Osteocyte (in vitro differentiated cells): ENCODE results near the gene MRPS18A. TPM values are rescaled to one million over a fixed set of nuclear protein-coding genes. Genes with fewer than 3 reads are reported as not detected.
A peak's percentile ranks its signal among the peaks of the same experiment; 100 is the strongest.

Experiments
- DNase-seq: peaks from one replicate; pipeline ENCODE4 v3.0.0; 2021; ENCODE audit warnings: mixed read lengths; ENCODE audit not compliant: unreplicated experiment; ENCODE audit errors: extremely low spot score
- H3K27ac Mint-ChIP-seq: one replicate; pipeline ENCODE4 v1.8.0; 2021; ENCODE audit warnings: mild to moderate bottlenecking, mixed read lengths; ENCODE audit not compliant: unreplicated experiment
- H3K27me3 Mint-ChIP-seq: one replicate; pipeline ENCODE4 v1.8.0; 2021; ENCODE audit warnings: mixed read lengths; ENCODE audit not compliant: unreplicated experiment
- H3K36me3 Mint-ChIP-seq: one replicate; pipeline ENCODE4 v1.8.0; 2021; ENCODE audit warnings: mixed read lengths; ENCODE audit not compliant: unreplicated experiment
- H3K4me1 Mint-ChIP-seq: one replicate; pipeline ENCODE4 v1.8.0; 2021; ENCODE audit warnings: mixed read lengths; ENCODE audit not compliant: unreplicated experiment
- H3K4me3 Mint-ChIP-seq: one replicate; pipeline ENCODE4 v1.8.0; 2021; ENCODE audit warnings: mild to moderate bottlenecking, moderate library complexity, mixed read lengths; ENCODE audit not compliant: unreplicated experiment
- H3K9me3 Mint-ChIP-seq: one replicate; pipeline ENCODE4 v1.8.0; 2021; ENCODE audit warnings: mixed read lengths; ENCODE audit not compliant: unreplicated experiment
- total RNA-seq: library from RNA; stranded (reverse); gene quantifications from 2 replicates; pipeline ENCODE4 v1.2.1, GENCODE V29; 2021
- TF ChIP-seq, protein P1 (sequence below): fragments of 200-600 bp; sonication (generic); IDR thresholded peaks from 2 replicates; pipeline ENCODE4 v1.5.0; 2021; ENCODE audit warnings: antibody characterized with exemption, mild to moderate bottlenecking, moderate library complexity

The MRPS18A gene
- total RNA-seq, 1 donor from 2014 or later, result 37.3 TPM

DNA sequence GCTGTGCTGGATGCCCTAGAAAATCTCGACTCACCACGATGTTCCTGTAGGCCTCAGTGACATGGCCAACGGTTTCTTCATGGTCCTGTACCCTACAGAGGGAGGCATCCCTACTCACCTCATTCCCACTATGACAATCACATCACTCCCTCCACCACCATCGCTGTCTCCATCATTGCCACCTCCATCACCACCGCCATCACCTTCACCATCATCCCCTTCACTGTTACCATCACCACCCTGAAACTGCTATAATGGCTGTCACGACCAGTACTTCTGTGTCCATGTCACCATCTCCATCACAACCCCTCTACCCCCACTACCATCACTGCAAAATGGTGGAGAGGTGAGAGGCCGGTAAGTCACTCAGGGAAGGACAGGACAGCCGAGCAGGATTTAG lies 29.8 kb upstream of the MRPS18A start:
- peaks cover 58% of the 10 kb centered on the region for H3K4me1 Mint-ChIP-seq
- no peaks in the 10 kb centered on the region for H3K36me3 Mint-ChIP-seq
- DNase-seq, result no peak
- no peak overlapping the region for H3K4me3 Mint-ChIP-seq
- TF ChIP-seq, protein P1, sequence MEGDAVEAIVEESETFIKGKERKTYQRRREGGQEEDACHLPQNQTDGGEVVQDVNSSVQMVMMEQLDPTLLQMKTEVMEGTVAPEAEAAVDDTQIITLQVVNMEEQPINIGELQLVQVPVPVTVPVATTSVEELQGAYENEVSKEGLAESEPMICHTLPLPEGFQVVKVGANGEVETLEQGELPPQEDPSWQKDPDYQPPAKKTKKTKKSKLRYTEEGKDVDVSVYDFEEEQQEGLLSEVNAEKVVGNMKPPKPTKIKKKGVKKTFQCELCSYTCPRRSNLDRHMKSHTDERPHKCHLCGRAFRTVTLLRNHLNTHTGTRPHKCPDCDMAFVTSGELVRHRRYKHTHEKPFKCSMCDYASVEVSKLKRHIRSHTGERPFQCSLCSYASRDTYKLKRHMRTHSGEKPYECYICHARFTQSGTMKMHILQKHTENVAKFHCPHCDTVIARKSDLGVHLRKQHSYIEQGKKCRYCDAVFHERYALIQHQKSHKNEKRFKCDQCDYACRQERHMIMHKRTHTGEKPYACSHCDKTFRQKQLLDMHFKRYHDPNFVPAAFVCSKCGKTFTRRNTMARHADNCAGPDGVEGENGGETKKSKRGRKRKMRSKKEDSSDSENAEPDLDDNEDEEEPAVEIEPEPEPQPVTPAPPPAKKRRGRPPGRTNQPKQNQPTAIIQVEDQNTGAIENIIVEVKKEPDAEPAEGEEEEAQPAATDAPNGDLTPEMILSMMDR, result no peak
- no peaks in the 10 kb centered on the region for H3K9me3 Mint-ChIP-seq
- peak overlapping the region; percentile 58 for H3K27ac Mint-ChIP-seq
- peaks cover 3% of the 10 kb centered on the region for H3K27me3 Mint-ChIP-seq

DNA sequence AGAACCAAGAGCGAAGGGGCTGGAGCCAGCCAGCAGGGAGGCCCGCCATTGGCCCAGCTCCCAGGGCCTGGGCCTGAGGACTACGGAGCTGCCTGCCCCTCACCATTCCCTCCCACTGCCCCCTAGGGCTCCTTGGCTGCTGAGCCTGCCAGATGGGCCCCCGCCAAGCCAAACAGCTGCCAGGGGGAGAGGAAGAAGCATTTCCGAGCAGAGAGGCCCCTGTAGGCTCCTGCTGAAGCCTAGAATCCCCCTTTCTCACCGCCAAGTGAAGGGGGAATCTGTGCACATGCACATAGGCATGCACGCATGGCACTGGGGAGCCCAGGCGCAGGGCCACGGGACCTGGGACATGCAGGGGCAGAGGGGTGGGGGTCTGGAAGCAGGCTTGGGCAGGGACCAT lies 28.5 kb upstream of the MRPS18A start:
- peak; percentile 94 for DNase-seq
- Mint-ChIP-seq H3K9me3 (no peaks in the 10 kb centered on the region), H3K36me3 (no peaks in the 10 kb centered on the region), H3K27me3 (no peaks in the 10 kb centered on the region), H3K4me3 (peak overlapping the region; percentile 42), H3K4me1 (peaks cover 58% of the 10 kb centered on the region), H3K27ac (peak overlapping the region; percentile 87)
- TF ChIP-seq, protein P1, result no peak

DNA sequence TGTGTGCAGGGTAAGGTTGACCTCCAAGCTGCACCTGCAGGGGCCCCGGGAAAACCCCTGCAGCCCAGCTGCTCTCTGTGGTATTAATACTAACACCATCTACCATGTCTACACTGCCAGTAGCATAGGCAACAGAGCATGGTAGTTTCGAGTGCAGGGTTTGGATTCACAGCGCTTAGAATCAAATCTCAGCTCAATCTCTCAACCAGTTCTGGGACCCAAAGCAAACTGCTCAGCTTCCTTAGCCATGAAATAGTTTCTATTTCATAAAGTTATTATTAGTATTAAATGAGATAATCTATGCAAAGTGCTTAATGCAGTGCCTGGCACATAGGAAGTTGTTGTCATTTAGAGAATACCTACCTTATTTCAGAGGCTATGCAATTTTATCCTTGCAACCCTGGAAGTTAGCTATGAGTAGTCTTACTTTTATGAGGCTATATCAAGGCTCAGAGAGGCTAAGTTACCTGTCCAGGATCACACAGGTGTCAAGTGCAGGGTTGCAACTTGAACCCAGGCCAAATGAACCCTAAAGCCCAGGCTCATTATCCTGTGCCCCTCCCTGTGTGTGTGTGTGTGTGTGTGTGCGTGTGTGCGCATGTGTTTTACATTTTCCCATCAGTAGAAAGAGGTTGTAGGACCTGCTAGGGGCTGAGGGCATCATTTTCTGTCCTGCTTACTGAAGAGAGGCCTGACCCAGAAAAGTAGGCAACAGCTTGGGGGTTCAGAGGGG lies 27.6 kb upstream of the MRPS18A start:
- peak overlapping the region; percentile 87 for H3K27ac Mint-ChIP-seq

DNA sequence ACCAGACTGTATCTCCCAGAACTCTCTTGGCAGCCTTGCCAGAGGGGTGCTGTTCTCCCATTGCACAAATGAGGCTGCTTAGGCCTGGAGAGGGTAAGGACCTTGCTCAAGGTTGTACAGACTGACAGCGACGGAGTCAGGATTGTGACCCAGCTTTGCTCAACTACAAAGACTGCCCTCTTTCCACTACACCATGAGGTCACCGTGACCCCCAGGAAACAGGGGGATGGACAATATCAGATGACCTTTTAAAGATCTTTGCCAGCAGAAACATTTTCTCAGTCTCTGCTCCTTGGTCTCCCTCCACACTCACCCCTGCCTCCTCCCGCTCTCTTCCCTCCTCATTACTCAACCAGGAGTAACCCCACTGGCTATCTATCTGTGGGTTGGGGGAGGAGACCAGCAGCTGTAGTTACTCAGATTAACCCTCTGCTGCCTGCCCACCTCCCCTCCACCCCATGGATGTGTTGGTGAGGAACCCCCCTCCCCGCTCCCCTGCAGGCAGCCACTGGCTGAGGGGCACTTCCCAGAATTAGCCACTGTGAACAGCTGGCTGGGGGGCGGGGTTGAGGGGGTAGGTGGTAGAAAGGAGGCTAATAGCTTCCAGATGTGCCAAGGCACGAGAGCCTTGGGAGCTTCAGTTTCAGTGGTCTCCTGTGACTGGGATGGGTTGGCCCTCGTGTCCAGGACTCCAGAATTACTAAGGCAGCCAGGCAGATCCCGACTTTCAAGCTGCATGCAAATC lies 26.9 kb upstream of the MRPS18A start:
- Mint-ChIP-seq H3K36me3 (no peaks in the 10 kb centered on the region), H3K4me3 (no peak overlapping the region), H3K4me1 (peaks cover 74% of the 10 kb centered on the region), H3K27me3 (no peaks in the 10 kb centered on the region), H3K9me3 (no peaks in the 10 kb centered on the region), H3K27ac (peak overlapping the region; percentile 84)
- TF ChIP-seq, protein P1, result no peak
- DNase-seq, result peak; percentile 91

More for the DNA sequence above, 27.6 kb upstream of the MRPS18A start:
- Mint-ChIP-seq H3K4me3 (peak overlapping the region; percentile 42), H3K27me3 (no peaks in the 10 kb centered on the region), H3K36me3 (no peaks in the 10 kb centered on the region), H3K4me1 (peaks cover 67% of the 10 kb centered on the region), H3K9me3 (no peaks in the 10 kb centered on the region)
- TF ChIP-seq, protein P1, result no peak
- DNase-seq, result no peak

DNA sequence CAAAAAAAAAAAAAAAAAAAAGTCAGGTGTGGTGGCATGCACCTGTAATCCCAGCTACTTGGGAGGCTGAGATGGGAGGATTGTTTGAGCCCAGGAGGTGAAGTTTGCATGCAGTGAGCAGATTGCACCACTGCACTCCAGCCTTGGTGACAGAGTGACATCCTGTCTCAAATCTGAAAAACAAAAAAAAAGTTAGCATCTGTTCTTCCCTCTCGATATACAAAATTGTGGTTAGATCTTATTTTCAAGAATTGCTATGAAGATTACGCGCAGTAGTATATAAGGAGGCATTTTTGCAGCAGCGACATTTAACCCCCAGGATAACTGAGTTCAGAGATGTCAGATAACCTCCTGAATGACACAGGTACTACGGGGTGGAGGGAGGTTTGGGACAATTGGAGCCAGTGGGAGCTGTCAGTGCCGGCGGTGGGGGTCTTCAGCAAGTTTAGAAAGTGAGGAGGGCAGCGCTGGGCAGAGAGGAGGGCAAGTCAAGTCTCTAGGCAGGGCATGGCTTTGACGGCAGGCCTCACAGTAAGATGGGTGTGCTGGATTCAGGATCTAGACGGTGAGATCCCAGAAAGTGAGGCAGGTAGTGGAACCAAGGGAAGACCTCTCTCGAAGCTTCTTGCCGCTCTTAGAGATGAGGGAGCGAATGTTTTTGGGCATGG lies 26.2 kb upstream of the MRPS18A start:
- Mint-ChIP-seq H3K36me3 (no peaks in the 10 kb centered on the region), H3K4me1 (peaks cover 81% of the 10 kb centered on the region), H3K4me3 (no peak overlapping the region), H3K27ac (peak overlapping the region; percentile 84), H3K9me3 (no peaks in the 10 kb centered on the region), H3K27me3 (no peaks in the 10 kb centered on the region)
- DNase-seq, result no peak
- TF ChIP-seq, protein P1, result no peak
